ENCODE results near the gene ARID5B.
A peak's percentile ranks its signal among the peaks of the same experiment; 100 is the strongest.

The ARID5B gene

GRCh38 chr10:61993711-61994401 lies 92.4 kb downstream of the ARID5B start:
- no peak for DNase-seq

GRCh38 chr10:61994405-61995219 lies 93.1 kb downstream of the ARID5B start:
- no peak for DNase-seq

GRCh38 chr10:61995220-61995503 lies 93.7 kb downstream of the ARID5B start:
- no peak for DNase-seq

GRCh38 chr10:61998937-61999336 lies 97.4 kb downstream of the ARID5B start:
- no peak for DNase-seq

- DNase-seq: no peak
Measured at GRCh38 chr10:62000037-62000603, 98.6 kb downstream of the ARID5B start.

GRCh38 chr10:62000726-62001125 lies 99.2 kb downstream of the ARID5B start:
- no peak for DNase-seq

DNA sequence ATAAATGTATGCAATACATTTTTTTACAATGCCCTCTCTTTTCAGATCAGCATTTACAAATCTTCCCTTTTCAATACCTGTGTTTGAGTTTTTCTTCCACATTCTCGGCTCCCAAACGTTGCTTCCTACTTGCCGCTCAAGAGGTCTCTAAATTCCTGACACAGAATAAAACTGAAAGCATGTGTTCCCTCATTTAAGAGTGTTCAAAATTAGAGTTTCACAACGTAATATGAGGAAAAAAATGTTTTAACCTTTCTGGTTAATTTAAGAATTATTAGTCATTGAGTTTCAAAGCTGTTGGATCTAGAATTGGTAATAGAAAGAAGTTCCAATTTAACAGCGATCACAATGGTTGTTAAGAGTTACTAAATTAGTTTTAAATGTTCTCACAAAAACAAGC lies 100.4 kb downstream of the ARID5B start:
- no peak for DNase-seq

GRCh38 chr10:62002753-62003152 lies 101.3 kb downstream of the ARID5B start:
- no peak for DNase-seq

GRCh38 chr10:62004042-62004441 lies 102.5 kb downstream of the ARID5B start:
- no peak for DNase-seq

GRCh38 chr10:62005281-62005680 lies 103.8 kb downstream of the ARID5B start:
- DNase-seq: no peak

DNA sequence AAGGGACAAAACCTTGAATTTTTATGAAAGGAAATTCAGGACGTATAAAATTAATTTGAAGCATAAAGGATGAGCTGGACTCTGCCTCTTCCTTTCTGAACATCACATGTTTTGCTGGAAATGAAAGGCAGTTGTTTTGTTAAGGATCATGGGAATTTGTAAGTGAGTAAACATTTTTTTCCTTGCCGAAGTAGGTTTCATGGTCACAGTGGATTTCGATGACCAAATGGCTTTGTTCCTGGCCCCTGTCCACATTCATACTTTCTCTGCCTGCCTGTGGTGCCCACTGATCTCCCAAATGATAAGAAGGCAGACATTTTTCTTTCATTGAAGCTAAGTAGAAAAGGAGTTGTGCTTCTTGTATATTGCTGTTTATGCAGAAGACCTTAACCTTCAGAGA lies 104.2 kb downstream of the ARID5B start:
- DNase-seq: no peak

GRCh38 chr10:62007145-62007544 lies 105.6 kb downstream of the ARID5B start:
- DNase-seq: no peak

DNA sequence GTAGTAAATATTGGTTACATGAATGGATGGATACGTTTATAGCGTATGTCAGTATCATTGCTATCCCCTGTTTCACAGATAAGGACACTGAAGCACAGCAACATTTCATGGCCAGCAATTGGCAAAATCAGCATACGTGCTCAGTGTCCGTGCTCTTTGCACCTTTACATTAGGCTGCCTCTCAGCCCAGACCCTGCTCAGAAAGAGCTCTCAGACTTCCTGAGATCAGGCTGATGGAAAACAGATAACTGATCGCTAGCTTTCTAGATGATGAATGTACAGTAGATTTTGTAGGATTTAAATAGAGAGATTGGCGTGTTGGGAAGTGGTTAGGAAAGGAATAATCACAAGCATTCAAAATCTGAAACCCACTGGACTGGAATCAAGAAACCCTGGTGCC lies 106.7 kb downstream of the ARID5B start:
- DNase-seq: no peak

- peak; percentile 72 for DNase-seq
Measured at GRCh38 chr10:62008946-62009345, 107.4 kb downstream of the ARID5B start.

DNA sequence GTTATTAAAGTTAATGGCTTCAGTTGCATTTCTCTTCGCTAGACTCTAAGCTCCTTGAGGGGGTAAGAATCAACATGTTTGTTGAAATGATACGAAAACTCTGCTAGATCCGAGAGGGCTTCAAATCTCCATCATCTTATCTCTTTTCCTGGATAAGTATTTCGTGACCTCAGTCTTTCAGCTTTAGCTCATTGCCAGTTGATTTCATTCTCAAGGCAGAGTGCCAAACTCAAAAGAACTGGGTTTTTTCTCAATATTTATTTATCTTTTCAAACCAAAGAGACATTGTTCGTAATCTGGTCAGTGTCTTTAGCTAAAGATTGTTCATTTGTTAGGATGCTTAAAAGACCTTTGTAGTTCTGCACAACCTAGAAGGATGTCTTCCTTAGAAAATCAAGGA lies 108.9 kb downstream of the ARID5B start:
- DNase-seq: no peak

DNA sequence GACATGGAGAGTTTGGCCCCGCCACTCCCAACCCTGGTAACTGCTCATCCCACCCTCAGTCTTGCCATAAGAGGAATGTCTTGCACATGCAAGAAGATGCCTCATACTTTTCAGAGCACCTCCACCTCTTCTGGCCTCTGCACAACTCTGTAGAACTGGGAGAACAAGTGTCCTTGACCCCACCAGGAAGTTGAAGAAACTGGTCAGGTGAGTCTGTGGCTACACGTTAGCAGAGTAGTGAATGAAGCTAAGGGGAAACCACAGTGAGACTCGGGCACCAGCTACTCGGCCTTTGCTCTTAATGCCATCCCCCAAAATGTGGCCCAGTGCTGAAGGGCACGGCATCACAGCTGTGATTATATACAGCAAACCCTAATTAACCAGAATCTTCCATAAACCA lies 110.1 kb downstream of the ARID5B start:
- DNase-seq: no peak

DNA sequence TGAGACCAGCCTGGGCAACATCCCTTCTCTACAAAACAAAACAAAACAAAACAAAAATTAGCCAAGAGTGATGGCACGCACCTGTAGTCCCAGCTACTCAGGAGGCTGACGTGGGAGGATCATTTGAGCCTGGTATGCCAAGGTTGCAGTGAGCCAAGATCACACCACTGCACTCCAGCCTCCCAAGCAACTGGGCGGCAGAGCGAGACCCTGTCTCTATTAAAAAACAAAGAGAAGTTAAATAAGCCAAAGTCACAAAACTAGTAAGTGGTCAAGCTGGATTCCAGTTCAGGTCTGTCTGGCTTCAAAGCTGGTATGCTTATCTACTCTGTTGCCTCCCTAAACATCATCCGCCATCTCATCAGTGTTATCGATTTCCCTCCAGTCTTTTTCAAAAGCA lies 110.8 kb downstream of the ARID5B start:
- no peak for DNase-seq

DNA sequence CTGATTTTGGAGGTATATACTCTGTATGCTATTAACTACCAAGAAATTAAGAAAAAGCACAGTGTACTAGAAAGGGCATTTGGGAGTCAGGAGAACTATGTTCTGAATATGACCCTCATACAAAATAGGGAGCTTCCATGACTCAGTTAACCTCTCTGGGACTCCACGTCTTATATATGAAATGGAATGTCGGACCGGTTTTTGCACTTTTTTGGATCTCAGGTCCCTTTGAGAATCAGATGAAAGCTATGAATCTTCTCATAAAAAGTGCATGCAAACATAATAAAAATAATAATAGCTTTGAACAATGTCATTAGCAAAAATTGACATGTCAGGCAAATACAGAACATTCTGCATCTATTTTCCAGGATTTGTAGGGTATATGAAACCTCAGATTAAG lies 113.0 kb downstream of the ARID5B start:
- no peak for DNase-seq

GRCh38 chr10:62015994-62016393 lies 114.5 kb downstream of the ARID5B start:
- DNase-seq: no peak

DNA sequence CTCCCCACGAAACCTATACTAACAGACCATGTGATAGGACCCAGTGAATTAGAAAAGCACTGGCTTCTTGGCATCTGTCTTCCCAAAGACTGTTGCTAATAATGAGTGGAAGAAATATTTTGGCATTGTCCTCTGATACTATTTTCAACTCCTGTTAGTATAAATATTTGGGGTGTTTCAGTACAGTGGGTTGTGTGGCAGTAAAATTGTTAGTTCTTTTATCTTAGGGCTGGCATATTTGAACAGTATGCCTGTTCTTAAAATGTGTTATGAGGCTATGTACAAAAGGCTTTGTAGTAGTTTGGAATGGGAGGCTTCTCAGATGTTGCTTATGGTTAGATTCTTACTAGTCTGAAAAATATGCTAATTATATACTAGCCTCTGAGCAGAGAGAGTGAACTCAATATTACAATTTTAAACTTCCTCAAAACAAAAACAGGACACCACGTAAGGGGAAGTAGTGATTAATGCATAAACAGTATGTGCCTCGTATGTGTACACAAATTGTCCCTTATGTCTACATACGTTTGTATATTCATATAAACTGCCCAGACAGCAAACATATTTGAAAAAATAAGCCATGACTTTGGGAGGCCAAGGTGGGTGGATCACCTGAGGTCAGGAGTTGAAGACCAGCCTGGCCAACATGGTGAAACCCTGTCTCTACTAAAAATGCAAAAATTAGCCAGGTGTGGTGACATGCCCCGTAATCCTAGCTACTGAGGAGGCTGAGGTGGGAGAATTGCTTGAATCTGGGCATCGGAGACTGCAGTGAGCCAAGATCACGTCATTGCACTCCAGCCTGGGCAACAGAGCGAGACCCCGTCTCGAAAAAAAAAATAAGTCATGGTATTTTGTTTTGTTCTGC lies 115.4 kb downstream of the ARID5B start:
- DNase-seq: no peak

DNA sequence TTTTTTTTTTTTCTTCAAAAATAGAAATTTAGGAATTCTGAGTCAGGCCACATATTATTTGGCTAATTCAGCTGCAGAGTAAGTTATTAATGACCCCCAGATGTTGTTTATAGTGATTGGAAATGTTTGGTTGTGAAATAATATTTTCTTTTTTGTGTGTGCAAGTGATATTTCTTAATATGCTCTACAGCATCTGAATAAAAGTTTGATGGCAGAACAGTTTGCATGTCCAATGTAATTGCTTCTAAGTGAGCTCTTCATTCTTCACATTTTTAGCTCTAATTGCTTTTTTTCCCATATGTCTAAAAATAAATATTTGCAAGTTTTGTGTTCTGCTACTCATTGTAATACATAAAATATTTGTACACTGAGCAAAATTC lies 116.0 kb downstream of the ARID5B start:
- DNase-seq: no peak

- no peak for DNase-seq
Measured at GRCh38 chr10:62018131-62018911, 116.8 kb downstream of the ARID5B start.

All from right hindlimb (tissue), 1 donor.